SU-DHL-6 (cell line): ENCODE results near the gene FRMD3.

Experiments used
- CTCF ChIP-seq: fragments of 200-600 bp; sonication (generic); IDR thresholded peaks from one replicate; pipeline ENCODE4 v1.5.1; 2017; ENCODE audit warnings: antibody characterized with exemption, mild to moderate bottlenecking, low read length, moderate library complexity; ENCODE audit not compliant: insufficient read depth, poor library complexity, severe bottlenecking
- EZH2phosphoT487 ChIP-seq: fragments of 200-600 bp; sonication (generic), shearing (Covaris generic); conservative IDR thresholded peaks from 2 replicates; pipeline ENCODE4 v1.6.1; 2018; ENCODE audit warnings: mild to moderate bottlenecking, antibody characterized with exemption, low read length, moderate library complexity, mixed read lengths

- TF ChIP-seq CTCF, result no peak
- TF ChIP-seq EZH2phosphoT487, result no peak
Measured at GRCh38 chr9:83537331-83538171, 650 bp downstream of the FRMD3 start.
